ENCODE data around the gene KRT17. TPM values are rescaled to one million over a fixed set of nuclear protein-coding genes. Genes with fewer than 3 reads are reported as not detected.

KRT17 gene
- polyA plus RNA-seq, 1 donor from 2014 or later: not detected

GRCh38 chr17:41664587-41665565, 40.5 kb upstream of the KRT17 start:
- Histone ChIP-seq H3F3A (ENCODE audit: insufficient read depth, low read length, poor library complexity, severe bottlenecking) (no peaks in the 10 kb centered on the region), H3K9me3 (ENCODE audit: low read length) (no peaks in the 10 kb centered on the region), H3K79me2 (replicated peaks; ENCODE audit: insufficient read depth, low read length) (no peaks in the 10 kb centered on the region), H3K9me2 (ENCODE audit: insufficient read depth, low read length) (no peaks in the 10 kb centered on the region), H3K4me2 (ENCODE audit: low read length) (no peak overlapping the region), H4K20me1 (ENCODE audit: insufficient read depth) (no peaks in the 10 kb centered on the region), H3K27me3 (ENCODE audit: insufficient read depth, low read depth, low read length) (no peaks in the 10 kb centered on the region), H3K36me3 (ENCODE audit: insufficient read depth, low read length) (no peaks in the 10 kb centered on the region), H3K9ac (ENCODE audit: low read length) (peak overlapping the region; percentile 70), H3K4me3 (ENCODE audit: low read length) (peak overlapping the region; percentile 56), H3K27ac (ENCODE audit: low read length) (peak overlapping the region; percentile 87), H2AFZ (ENCODE audit: low read depth, low read length) (peak overlapping the region; percentile 81)
- no peak for TF ChIP-seq EP300 (conservative IDR thresholded peaks at IDR 0.05; ENCODE audit: poor library complexity, severe bottlenecking)
- TF ChIP-seq RAD21 (conservative IDR thresholded peaks at IDR 0.05): no peak
- no peak for TF ChIP-seq MXI1 (conservative IDR thresholded peaks at IDR 0.05; ENCODE audit: poor library complexity, severe bottlenecking)
- no peak for TF ChIP-seq EZH2 (IDR thresholded peaks at IDR 0.05; ENCODE audit: borderline replicate concordance, insufficient read depth, low read length, poor library complexity, severe bottlenecking)
- no peak for TF ChIP-seq TAF1 (IDR thresholded peaks at IDR 0.05; ENCODE audit: low read depth)
- no peak for TF ChIP-seq REST (IDR thresholded peaks at IDR 0.05; ENCODE audit: borderline replicate concordance)
- TF ChIP-seq POLR2AphosphoS5 (IDR thresholded peaks at IDR 0.05): no peak

GRCh38 chr17:41664172-41664457, 39.7 kb upstream of the KRT17 start:
- no peaks in the 10 kb centered on the region for H3K27me3 ChIP-seq (ENCODE audit: insufficient read depth, low read depth, low read length)
- no peaks in the 10 kb centered on the region for H3F3A ChIP-seq (ENCODE audit: insufficient read depth, low read length, poor library complexity, severe bottlenecking)
- H3K9me3 ChIP-seq (ENCODE audit: low read length): no peaks in the 10 kb centered on the region
- no peak overlapping the region for H3K27ac ChIP-seq (ENCODE audit: low read length)
- H3K36me3 ChIP-seq (ENCODE audit: insufficient read depth, low read length): no peaks in the 10 kb centered on the region
- no peaks in the 10 kb centered on the region for H4K20me1 ChIP-seq (ENCODE audit: insufficient read depth)
- no peak overlapping the region for H2AFZ ChIP-seq (ENCODE audit: low read depth, low read length)
- H3K9me2 ChIP-seq (ENCODE audit: insufficient read depth, low read length): no peaks in the 10 kb centered on the region
- no peaks in the 10 kb centered on the region for H3K79me2 ChIP-seq (replicated peaks; ENCODE audit: insufficient read depth, low read length)
- TF ChIP-seq POLR2AphosphoS5 (IDR thresholded peaks at IDR 0.05): no peak
- no peak for TF ChIP-seq REST (IDR thresholded peaks at IDR 0.05; ENCODE audit: borderline replicate concordance)
- TF ChIP-seq EP300 (conservative IDR thresholded peaks at IDR 0.05; ENCODE audit: poor library complexity, severe bottlenecking): no peak
- TF ChIP-seq CTCF (IDR thresholded peaks at IDR 0.05; ENCODE audit: poor library complexity, severe bottlenecking): no peak
- no peak for TF ChIP-seq TAF1 (IDR thresholded peaks at IDR 0.05; ENCODE audit: low read depth)
- no peak for TF ChIP-seq SMC3 (conservative IDR thresholded peaks at IDR 0.05; ENCODE audit: poor library complexity)
- no peak for TF ChIP-seq RAD21 (conservative IDR thresholded peaks at IDR 0.05)
- H3K4me3 ChIP-seq (ENCODE audit: low read length): no peak overlapping the region
- no peak overlapping the region for H3K9ac ChIP-seq (ENCODE audit: low read length)
- H3K4me2 ChIP-seq (ENCODE audit: low read length): no peak overlapping the region

All from neural cell (in vitro differentiated cells).